Neuronal stem cell (in vitro differentiated cells): ENCODE results near the gene RYR1.
"Not testable (repeated sequence)": the region's sequence is repeated elsewhere in the genome, so short reads cannot be mapped to it uniquely, and the experiment has no call there.

Experiments used
- DNase-seq: peaks from one replicate; pipeline ENCODE4 v3.0.0-alpha.2; 2013; ENCODE audit warnings: low spot score
- H2AFZ ChIP-seq: one replicate; pipeline ENCODE4 v1.6.1; 2013; ENCODE audit warnings: mild to moderate bottlenecking, low read length, inconsistent platforms
- H2AK5ac ChIP-seq: 2 replicates; pipeline ENCODE4 v1.6.1; 2013; ENCODE audit warnings: low read depth, mild to moderate bottlenecking, inconsistent platforms, low read length, moderate library complexity, mixed read lengths
- H2BK120ac ChIP-seq: 2 replicates; pipeline ENCODE4 v1.6.1; 2013; ENCODE audit warnings: low read depth, mild to moderate bottlenecking, inconsistent platforms, low read length, moderate library complexity, mixed read lengths
- H2BK12ac ChIP-seq: one replicate; pipeline ENCODE4 v1.6.1; 2013; ENCODE audit warnings: low read length, inconsistent platforms
- H2BK15ac ChIP-seq: 2 replicates; pipeline ENCODE4 v1.6.1; 2013; ENCODE audit warnings: mild to moderate bottlenecking, low read length, inconsistent platforms, mixed read lengths
- H2BK5ac ChIP-seq: one replicate; pipeline ENCODE4 v1.6.1; 2013; ENCODE audit warnings: inconsistent platforms, mild to moderate bottlenecking, low read length, moderate library complexity
- H3K14ac ChIP-seq: one replicate; pipeline ENCODE4 v1.6.1; 2013; ENCODE audit warnings: low read length, inconsistent platforms
- H3K18ac ChIP-seq: 2 replicates; pipeline ENCODE4 v1.6.1; 2013; ENCODE audit warnings: low read length, inconsistent platforms
- H3K23ac ChIP-seq: 2 replicates; pipeline ENCODE4 v1.6.1; 2013; ENCODE audit warnings: low read depth, mild to moderate bottlenecking, mixed read lengths, low read length, inconsistent platforms; ENCODE audit not compliant: poor library complexity
- H3K27ac ChIP-seq: replicated peaks from 3 replicates; pipeline ENCODE4 v1.5.1; 2013; ENCODE audit warnings: low read length, inconsistent platforms
- H3K27me3 ChIP-seq, 3 experiments: 2 replicates each; pipeline ENCODE4 v1.6.1; 2013; ENCODE audit warnings: low read length in 3 of 3, mild to moderate bottlenecking in 2 of 3, inconsistent platforms in 1 of 3, low read depth in 1 of 3, mixed read lengths in 1 of 3, moderate library complexity in 1 of 3; ENCODE audit not compliant: control insufficient read depth in 3 of 3, insufficient read depth in 3 of 3
- H3K36me3 ChIP-seq, 2 donors: replicated peaks in 1 of 2; 2 replicates each; pipeline ENCODE4 v1.6.1; 2013; ENCODE audit warnings: low read length in 2 of 2; ENCODE audit not compliant: control insufficient read depth in 2 of 2, insufficient read depth in 2 of 2
- H3K4ac ChIP-seq: 2 replicates; pipeline ENCODE4 v1.6.1; 2013; ENCODE audit warnings: inconsistent platforms, mild to moderate bottlenecking, low read length, moderate library complexity
- H3K4me1 ChIP-seq, 2 donors: 1 replicate in 1 of 2; 2 replicates in 1 of 2; pipeline ENCODE4 v1.6.1; 2013; ENCODE audit warnings: low read length in 2 of 2, low read depth in 1 of 2; ENCODE audit not compliant: control insufficient read depth in 2 of 2, insufficient read depth in 1 of 2
- H3K4me2 ChIP-seq: one replicate; pipeline ENCODE4 v1.6.1; 2013; ENCODE audit warnings: mild to moderate bottlenecking, low read length, inconsistent platforms; ENCODE audit not compliant: insufficient read depth, poor library complexity, severe bottlenecking
- H3K4me3 ChIP-seq, 2 donors: 2 replicates each; pipeline ENCODE4 v1.5.1; 2013; ENCODE audit warnings: low read length in 2 of 2, mild to moderate bottlenecking in 2 of 2, inconsistent platforms in 1 of 2, moderate library complexity in 1 of 2
- H3K79me1 ChIP-seq: one replicate; pipeline ENCODE4 v1.6.1; 2013; ENCODE audit warnings: low read depth, mild to moderate bottlenecking, inconsistent platforms, low read length, moderate library complexity
- H3K9ac ChIP-seq: one replicate; pipeline ENCODE4 v1.6.1; 2013; ENCODE audit warnings: mild to moderate bottlenecking, low read depth, low read length, inconsistent platforms; ENCODE audit not compliant: poor library complexity
- H3K9me3 ChIP-seq, 2 donors: replicated peaks in 1 of 2; 2 replicates each; pipeline versions ENCODE3 to v1.6.1; 2013; ENCODE audit warnings: low read length in 2 of 2, mild to moderate bottlenecking in 2 of 2, inconsistent platforms in 1 of 2, low read depth in 1 of 2, mixed read lengths in 1 of 2, moderate library complexity in 1 of 2; ENCODE audit not compliant: control insufficient read depth in 2 of 2, insufficient read depth in 1 of 2
- H4K8ac ChIP-seq: one replicate; pipeline ENCODE4 v1.6.1; 2013; ENCODE audit warnings: low read depth, mild to moderate bottlenecking, inconsistent platforms, low read length, moderate library complexity
- H4K91ac ChIP-seq: one replicate; pipeline ENCODE4 v1.6.1; 2013; ENCODE audit warnings: low read length, low read depth, mild to moderate bottlenecking, inconsistent platforms; ENCODE audit not compliant: poor library complexity
- WGBS, 2 donors: extraction: QIAGEN DNeasy Blood & Tissue Kit; methylation state at CpG; one replicate each; pipeline ENCODE4 v1.1.7; 2013; ENCODE audit warnings: missing lambda C conversion rate in 2 of 2, mixed read lengths in 1 of 2; ENCODE audit not compliant: insufficient read length in 2 of 2, insufficient replicate concordance in 1 of 2; ENCODE audit errors: extremely low coverage in 2 of 2; 5-methylcytosine and 5-hydroxymethylcytosine counted together

The RYR1 gene

GRCh38 chr19:38551450-38551813, 117.9 kb downstream of the RYR1 start:
- Histone ChIP-seq H3K14ac (no peak overlapping the region), H3K23ac (no peak overlapping the region), H2AK5ac (no peak overlapping the region), H2BK120ac (no peak overlapping the region), H4K91ac (no peak overlapping the region), H3K9ac (no peak overlapping the region), H3K27me3 (no peaks in the 10 kb centered on the region), H3K36me3 (no peaks in the 10 kb centered on the region), H4K8ac (no peak overlapping the region), H2BK12ac (no peak overlapping the region), H3K27ac (no peak overlapping the region), H3K4me2 (no peak overlapping the region), H2BK15ac (no peak overlapping the region), H3K18ac (no peak overlapping the region), H3K4ac (no peak overlapping the region), H3K4me3 (no peak overlapping the region), H3K4me1 (no peaks in the 10 kb centered on the region), H3K9me3 (no peaks in the 10 kb centered on the region), H2AFZ (no peak overlapping the region), H2BK5ac (no peak overlapping the region), H3K79me1 (no peaks in the 10 kb centered on the region)
- DNase-seq = no peak
- no CpG with 5 or more reads among the region's 6 CpGs for WGBS, 2 donors

DNA sequence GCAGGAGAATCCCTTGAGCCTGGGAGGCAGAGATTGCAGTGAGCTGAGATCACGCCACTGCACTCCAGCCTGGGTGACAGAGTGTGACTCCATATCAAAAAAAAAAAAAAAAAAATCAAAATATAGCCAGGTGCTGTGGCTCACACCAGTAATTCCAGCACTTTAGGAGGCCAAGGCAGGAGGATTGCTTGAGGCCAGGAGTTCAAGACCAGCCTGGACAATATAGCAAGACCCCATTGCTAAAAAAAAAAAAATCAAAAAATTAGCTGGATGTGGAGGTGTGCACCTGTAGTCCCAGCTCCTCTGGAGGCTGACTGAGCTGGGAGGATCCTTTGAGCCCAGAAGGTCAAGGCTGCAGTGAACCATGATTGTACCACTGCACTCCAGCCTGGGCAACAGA, 119.7 kb downstream of the RYR1 start:
- H3K27ac ChIP-seq, H2BK12ac ChIP-seq, H3K9ac ChIP-seq, H2BK5ac ChIP-seq, DNase-seq, H2AK5ac ChIP-seq, H3K4ac ChIP-seq, H4K8ac ChIP-seq, H2BK120ac ChIP-seq, H3K4me3 ChIP-seq, H2BK15ac ChIP-seq, H2AFZ ChIP-seq, H3K36me3 ChIP-seq, H3K4me2 ChIP-seq, H3K18ac ChIP-seq, H3K79me1 ChIP-seq, H3K27me3 ChIP-seq, H3K23ac ChIP-seq, H3K4me1 ChIP-seq, H3K9me3 ChIP-seq, H3K14ac ChIP-seq, H4K91ac ChIP-seq: not testable (repeated sequence)
- WGBS, 2 donors = no CpG with 5 or more reads among the region's 1 CpG

- Histone ChIP-seq H2BK120ac (no peak overlapping the region), H3K23ac (no peak overlapping the region), H3K9me3 (no peaks in the 10 kb centered on the region), H3K4me2 (no peak overlapping the region), H4K8ac (no peak overlapping the region), H3K79me1 (no peaks in the 10 kb centered on the region), H3K4me1 (no peaks in the 10 kb centered on the region), H3K18ac (no peak overlapping the region), H2BK15ac (no peak overlapping the region), H3K4me3 (no peak overlapping the region), H3K9ac (no peak overlapping the region), H3K36me3 (no peaks in the 10 kb centered on the region), H2AFZ (no peak overlapping the region), H3K27me3 (no peaks in the 10 kb centered on the region), H2BK5ac (no peak overlapping the region), H2BK12ac (no peak overlapping the region), H2AK5ac (no peak overlapping the region), H3K14ac (no peak overlapping the region), H3K27ac (no peak overlapping the region), H4K91ac (no peak overlapping the region), H3K4ac (no peak overlapping the region)
- WGBS, 2 donors = no CpG with 5 or more reads among the region's 3 CpGs
- DNase-seq = no peak
Observed at GRCh38 chr19:38554676-38555141, 121.2 kb downstream of the RYR1 start.

DNA sequence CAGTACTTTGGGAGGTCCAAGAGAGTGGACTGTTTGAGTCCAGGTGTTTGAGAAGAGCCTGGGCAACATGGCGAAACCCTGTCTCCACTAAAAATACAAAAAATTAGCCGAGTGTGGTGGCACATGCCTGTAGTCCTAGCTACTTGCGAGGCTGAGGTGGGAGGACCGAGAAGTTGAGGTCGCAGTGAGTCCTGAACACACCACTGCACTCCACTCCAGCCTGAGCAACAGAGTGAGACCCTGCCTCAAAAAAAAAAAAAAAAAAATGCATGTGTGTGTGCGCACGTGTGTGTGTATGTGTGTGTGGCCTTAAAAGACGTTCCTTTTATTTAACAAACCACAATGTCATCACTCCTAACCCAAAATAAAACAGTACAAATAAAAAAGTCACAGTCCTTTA, 121.7 kb downstream of the RYR1 start:
- Histone ChIP-seq H3K4me3 (no peak overlapping the region), H3K27ac (no peak overlapping the region), H3K36me3 (no peaks in the 10 kb centered on the region), H3K9me3 (no peaks in the 10 kb centered on the region), H2AK5ac (no peak overlapping the region), H4K91ac (no peak overlapping the region), H3K18ac (no peak overlapping the region), H3K27me3 (no peaks in the 10 kb centered on the region), H2BK120ac (no peak overlapping the region), H2AFZ (no peak overlapping the region), H2BK15ac (no peak overlapping the region), H3K4me1 (no peaks in the 10 kb centered on the region), H2BK5ac (no peak overlapping the region), H3K4ac (no peak overlapping the region), H3K14ac (no peak overlapping the region), H3K4me2 (no peak overlapping the region), H3K79me1 (no peaks in the 10 kb centered on the region), H3K23ac (no peak overlapping the region), H4K8ac (no peak overlapping the region), H3K9ac (no peak overlapping the region), H2BK12ac (no peak overlapping the region)
- no CpG with 5 or more reads among the region's 8 CpGs for WGBS, 2 donors
- DNase-seq = no peak
